HUES6 (cell line): ENCODE measurements around the gene E4F1.

Source experiments
- H3K27ac ChIP-seq: 2 replicates; pipeline ENCODE4 v1.7.0; 2013; ENCODE audit warnings: low read depth, mild to moderate bottlenecking, low read length, inconsistent platforms
- H3K27me3 ChIP-seq: 2 replicates; pipeline ENCODE4 v1.6.1; 2013; ENCODE audit warnings: low read length; ENCODE audit not compliant: control insufficient read depth, insufficient read depth
- H3K36me3 ChIP-seq: 2 replicates; pipeline ENCODE4 v1.6.1; 2013; ENCODE audit warnings: low read length; ENCODE audit not compliant: control insufficient read depth, insufficient read depth
- H3K4me1 ChIP-seq: 2 replicates; pipeline ENCODE4 v1.6.1; 2013; ENCODE audit warnings: low read length; ENCODE audit not compliant: control insufficient read depth, insufficient read depth
- H3K4me3 ChIP-seq: 2 replicates; pipeline ENCODE4 v1.5.1; 2013; ENCODE audit warnings: low read depth, low read length
- H3K9ac ChIP-seq: one replicate; pipeline ENCODE4 v1.6.1; 2013; ENCODE audit warnings: mild to moderate bottlenecking, low read length
- H3K9me3 ChIP-seq: 2 replicates; pipeline ENCODE4 v1.6.1; 2013; ENCODE audit warnings: low read depth, low read length; ENCODE audit not compliant: control insufficient read depth, insufficient read depth

The E4F1 gene

GRCh38 chr16:2270588-2271470 lies 47.4 kb downstream of the E4F1 start:
- H3K9me3 ChIP-seq = no peaks in the 10 kb centered on the region
- no peak overlapping the region for H3K4me3 ChIP-seq
- no peak overlapping the region for H3K27ac ChIP-seq
- H3K4me1 ChIP-seq = peaks cover 7% of the 10 kb centered on the region; the same call in 1 of the 2 replicates
- H3K27me3 ChIP-seq = no peaks in the 10 kb centered on the region
- H3K36me3 ChIP-seq = peaks cover 5% of the 10 kb centered on the region
- H3K9ac ChIP-seq = no peak overlapping the region

GRCh38 chr16:2271848-2272461 lies 48.6 kb downstream of the E4F1 start:
- Histone ChIP-seq H3K36me3 (0 out of 2 replicates have a peak, but pooled peaks cover 3% of the 10 kb centered on the region), H3K4me3 (no peak overlapping the region), H3K4me1 (peaks cover 7% of the 10 kb centered on the region; the same call in 1 of the 2 replicates), H3K27me3 (no peaks in the 10 kb centered on the region), H3K27ac (no peak overlapping the region), H3K9me3 (no peaks in the 10 kb centered on the region), H3K9ac (no peak overlapping the region)

GRCh38 chr16:2273484-2273883 lies 50.1 kb downstream of the E4F1 start:
- Histone ChIP-seq H3K36me3 (0 out of 2 replicates have a peak, but pooled peaks cover 3% of the 10 kb centered on the region), H3K9me3 (no peaks in the 10 kb centered on the region), H3K4me1 (peaks cover 7% of the 10 kb centered on the region; the same call in 1 of the 2 replicates), H3K4me3 (no peak overlapping the region), H3K27me3 (no peaks in the 10 kb centered on the region), H3K27ac (no peak overlapping the region), H3K9ac (no peak overlapping the region)

GRCh38 chr16:2273931-2274330 lies 50.5 kb downstream of the E4F1 start:
- H3K9ac ChIP-seq = no peak overlapping the region

GRCh38 chr16:2275476-2276367 lies 52.3 kb downstream of the E4F1 start:
- H3K9me3 ChIP-seq = no peaks in the 10 kb centered on the region
- H3K27me3 ChIP-seq = no peaks in the 10 kb centered on the region
- H3K9ac ChIP-seq = no peak overlapping the region
- no peak overlapping the region for H3K4me3 ChIP-seq
- H3K27ac ChIP-seq = no peak overlapping the region
- H3K36me3 ChIP-seq = 0 out of 2 replicates have a peak, but pooled peaks cover 3% of the 10 kb centered on the region
- no peaks in the 10 kb centered on the region for H3K4me1 ChIP-seq

More at GRCh38 chr16:2273931-2274330, 50.5 kb downstream of the E4F1 start:
- Histone ChIP-seq H3K4me1 (peaks cover 7% of the 10 kb centered on the region; the same call in 1 of the 2 replicates), H3K9me3 (no peaks in the 10 kb centered on the region), H3K27me3 (no peaks in the 10 kb centered on the region), H3K36me3 (0 out of 2 replicates have a peak, but pooled peaks cover 3% of the 10 kb centered on the region), H3K27ac (no peak overlapping the region), H3K4me3 (no peak overlapping the region)

- Histone ChIP-seq H3K27me3 (no peaks in the 10 kb centered on the region), H3K27ac (no peak overlapping the region), H3K4me3 (no peak overlapping the region), H3K9ac (no peak overlapping the region), H3K9me3 (no peaks in the 10 kb centered on the region), H3K4me1 (no peaks in the 10 kb centered on the region), H3K36me3 (0 out of 2 replicates have a peak, but pooled peaks cover 3% of the 10 kb centered on the region)
These were observed 53.2 kb downstream of the E4F1 start for GRCh38 chr16:2276368-2277195.

- Histone ChIP-seq H3K9ac (no peak overlapping the region), H3K27me3 (no peaks in the 10 kb centered on the region), H3K27ac (no peak overlapping the region)
These were observed 54.3 kb downstream of the E4F1 start for GRCh38 chr16:2277466-2278271.

GRCh38 chr16:2278272-2278608 lies 54.8 kb downstream of the E4F1 start:
- no peak overlapping the region for H3K27ac ChIP-seq
- H3K4me1 ChIP-seq = no peaks in the 10 kb centered on the region
- H3K9ac ChIP-seq = no peak overlapping the region
- H3K27me3 ChIP-seq = no peaks in the 10 kb centered on the region
- H3K4me3 ChIP-seq = no peak overlapping the region
- 0 out of 2 replicates have a peak, but pooled peaks cover under 1% of the 10 kb centered on the region for H3K36me3 ChIP-seq
- H3K9me3 ChIP-seq = no peaks in the 10 kb centered on the region

More at GRCh38 chr16:2277466-2278271, 54.3 kb downstream of the E4F1 start:
- H3K4me1 ChIP-seq = no peaks in the 10 kb centered on the region
- no peaks in the 10 kb centered on the region for H3K9me3 ChIP-seq
- H3K4me3 ChIP-seq = no peak overlapping the region
- 0 out of 2 replicates have a peak, but pooled peaks cover 3% of the 10 kb centered on the region for H3K36me3 ChIP-seq

GRCh38 chr16:2278956-2279800 lies 55.8 kb downstream of the E4F1 start:
- no peaks in the 10 kb centered on the region for H3K4me1 ChIP-seq
- no peaks in the 10 kb centered on the region for H3K36me3 ChIP-seq
- no peak overlapping the region for H3K4me3 ChIP-seq
- no peaks in the 10 kb centered on the region for H3K9me3 ChIP-seq
- H3K27me3 ChIP-seq = no peaks in the 10 kb centered on the region
- no peak overlapping the region for H3K27ac ChIP-seq
- H3K9ac ChIP-seq = no peak overlapping the region
